ENCODE data around the gene C11orf54.
A peak's percentile ranks its signal among the peaks of the same experiment; 100 is the strongest.
"Not testable (repeated sequence)": the region's sequence is repeated elsewhere in the genome, so short reads cannot be mapped to it uniquely, and the experiment has no call there.

C11orf54 gene

GRCh38 chr11:93734427-93735222 lies 6.8 kb upstream of the C11orf54 start:
- DNase-seq (ENCODE audit: low read depth), result no peak

GRCh38 chr11:93735627-93736026 lies 5.8 kb upstream of the C11orf54 start:
- DNase-seq (ENCODE audit: low read depth), result no peak

- DNase-seq (ENCODE audit: low read depth), result no peak
These were observed 5.3 kb upstream of the C11orf54 start for GRCh38 chr11:93736129-93736528.

GRCh38 chr11:93737904-93738612 lies 3.4 kb upstream of the C11orf54 start:
- no peak for DNase-seq (ENCODE audit: low read depth)

- DNase-seq (ENCODE audit: low read depth), result no peak
These were observed 2.8 kb upstream of the C11orf54 start for GRCh38 chr11:93738647-93739081.

- no peak for DNase-seq (ENCODE audit: low read depth)
These were observed 1.3 kb upstream of the C11orf54 start for GRCh38 chr11:93740031-93740729.

GRCh38 chr11:93740730-93741093 lies 760 bp upstream of the C11orf54 start:
- DNase-seq (ENCODE audit: low read depth), result no peak

GRCh38 chr11:93741882-93742226 lies 382 bp downstream of the C11orf54 start:
- peak; percentile 40 for DNase-seq (ENCODE audit: low read depth)

- no peak for DNase-seq (ENCODE audit: low read depth)
These were observed 1.8 kb downstream of the C11orf54 start for GRCh38 chr11:93743291-93743690.

GRCh38 chr11:93744669-93745004 lies 3.2 kb downstream of the C11orf54 start:
- no peak for DNase-seq (ENCODE audit: low read depth)

- not testable (repeated sequence) for DNase-seq (ENCODE audit: low read depth)
These were observed 3.7 kb downstream of the C11orf54 start for GRCh38 chr11:93745005-93745755.

GRCh38 chr11:93746101-93746500 lies 4.6 kb downstream of the C11orf54 start:
- no peak for DNase-seq (ENCODE audit: low read depth)

GRCh38 chr11:93747122-93747521 lies 5.7 kb downstream of the C11orf54 start:
- no peak for DNase-seq (ENCODE audit: low read depth)

GRCh38 chr11:93751001-93751400 lies 9.5 kb downstream of the C11orf54 start:
- DNase-seq (ENCODE audit: low read depth), result no peak

GRCh38 chr11:93753241-93753640 lies 11.8 kb downstream of the C11orf54 start:
- no peak for DNase-seq (ENCODE audit: low read depth)

GRCh38 chr11:93756748-93757147 lies 15.3 kb downstream of the C11orf54 start:
- no peak for DNase-seq (ENCODE audit: low read depth)

GRCh38 chr11:93757301-93757700 lies 15.8 kb downstream of the C11orf54 start:
- DNase-seq (ENCODE audit: low read depth), result no peak

GRCh38 chr11:93757924-93758865 lies 16.7 kb downstream of the C11orf54 start:
- DNase-seq (ENCODE audit: low read depth), result no peak

GRCh38 chr11:93759123-93759522 lies 17.7 kb downstream of the C11orf54 start:
- DNase-seq (ENCODE audit: low read depth), result not testable (repeated sequence)

- DNase-seq (ENCODE audit: low read depth), result no peak
These were observed 20.4 kb downstream of the C11orf54 start for GRCh38 chr11:93761910-93762309.

- no peak for DNase-seq (ENCODE audit: low read depth)
These were observed 24.1 kb downstream of the C11orf54 start for GRCh38 chr11:93765551-93765950.

Measured in GM04503 (cell line).